Ureter (tissue), 1 donor: Measurements from ENCODE around the gene DNASE1L1. TPM values are rescaled to one million over a fixed set of nuclear protein-coding genes. Genes with fewer than 3 reads are reported as not detected.

Experiments
- total RNA-seq: library from RNA; stranded (reverse); gene quantifications from one replicate; pipeline ENCODE4 v1.2.4, GENCODE V29; 2023
- donor health status: DM: yes; HTN: yes; CAD: no.

The DNASE1L1 gene
- total RNA-seq, 1 donor from 2014 or later = 27.0 TPM

Other genes starting within 250 kb of the DNASE1L1 start
- not detected for gene OPN1MW, start 226.7 kb downstream of the DNASE1L1 start, total RNA-seq
- not detected for gene OPN1MW2, start 189.5 kb downstream of the DNASE1L1 start, total RNA-seq
- gene OPN1MW3, start 151.7 kb downstream of the DNASE1L1 start, total RNA-seq = not detected
- not detected for gene TEX28, start 114.1 kb downstream of the DNASE1L1 start, total RNA-seq
- not detected for gene TKTL1, start 113.5 kb downstream of the DNASE1L1 start, total RNA-seq
- 2,361 TPM for gene FLNA, start 34.6 kb downstream of the DNASE1L1 start, total RNA-seq
- 80.4 TPM for gene EMD, start 30.0 kb downstream of the DNASE1L1 start, total RNA-seq
- 3,238 TPM for gene RPL10, start 10.9 kb downstream of the DNASE1L1 start, total RNA-seq
- gene TAFAZZIN, start 2.3 kb upstream of the DNASE1L1 start, total RNA-seq = 49.5 TPM
- 120 TPM for gene ATP6AP1, start 19.4 kb upstream of the DNASE1L1 start, total RNA-seq
- gene GDI1, start 27.9 kb upstream of the DNASE1L1 start, total RNA-seq = 126 TPM
- 48.6 TPM for gene FAM50A, start 34.9 kb upstream of the DNASE1L1 start, total RNA-seq
- gene PLXNA3, start 49.0 kb upstream of the DNASE1L1 start, total RNA-seq = 54.0 TPM
- gene LAGE3, start 70.0 kb upstream of the DNASE1L1 start, total RNA-seq = 17.5 TPM
- gene UBL4A, start 77.4 kb upstream of the DNASE1L1 start, total RNA-seq = 20.4 TPM
- 23.4 TPM for gene SLC10A3, start 81.4 kb upstream of the DNASE1L1 start, total RNA-seq
- 46.3 TPM for gene FAM3A, start 107.0 kb upstream of the DNASE1L1 start, total RNA-seq
- gene G6PD, start 137.6 kb upstream of the DNASE1L1 start, total RNA-seq = 52.3 TPM
- gene IKBKG, start 138.4 kb upstream of the DNASE1L1 start, total RNA-seq = 28.5 TPM
- gene CTAG1A, start 175.9 kb upstream of the DNASE1L1 start, total RNA-seq = not detected
- gene CTAG1B, start 210.0 kb upstream of the DNASE1L1 start, total RNA-seq = not detected
- not detected for gene CTAG2, start 244.3 kb upstream of the DNASE1L1 start, total RNA-seq